GM21528 (cell line): ENCODE measurements around the gene ATP2C1.

Source experiments
- ATAC-seq: cut with Tn5 transposase; IDR thresholded peaks from one replicate; pipeline ENCODE4 v1.9.1; 2021; ENCODE audit warnings: mild to moderate bottlenecking, moderate library complexity; ENCODE audit not compliant: unreplicated experiment, low FRiP score

The ATP2C1 gene

GRCh38 chr3:130933801-130934345, 40.0 kb downstream of the ATP2C1 start:
- ATAC-seq, result no peak

GRCh38 chr3:130934442-130935089, 40.7 kb downstream of the ATP2C1 start:
- ATAC-seq, result no peak

- no peak for ATAC-seq
Measured at GRCh38 chr3:130935761-130936492, 42.0 kb downstream of the ATP2C1 start.

GRCh38 chr3:130939753-130940152, 45.9 kb downstream of the ATP2C1 start:
- no peak for ATAC-seq

- no peak for ATAC-seq
Measured at GRCh38 chr3:130941793-130942192, 47.9 kb downstream of the ATP2C1 start.

GRCh38 chr3:130946882-130947281, 53.0 kb downstream of the ATP2C1 start:
- ATAC-seq, result no peak

GRCh38 chr3:130948001-130948773, 54.3 kb downstream of the ATP2C1 start:
- ATAC-seq, result no peak

- no peak for ATAC-seq
Measured at GRCh38 chr3:130948929-130949328, 55.0 kb downstream of the ATP2C1 start.

GRCh38 chr3:130950124-130950523, 56.2 kb downstream of the ATP2C1 start:
- no peak for ATAC-seq

GRCh38 chr3:130950641-130951040, 56.8 kb downstream of the ATP2C1 start:
- ATAC-seq, result no peak

GRCh38 chr3:130955481-130955880, 61.6 kb downstream of the ATP2C1 start:
- no peak for ATAC-seq

GRCh38 chr3:130956281-130956680, 62.4 kb downstream of the ATP2C1 start:
- no peak for ATAC-seq

- ATAC-seq, result no peak
Measured at GRCh38 chr3:130956721-130957120, 62.8 kb downstream of the ATP2C1 start.

GRCh38 chr3:130960139-130960795, 66.4 kb downstream of the ATP2C1 start:
- no peak for ATAC-seq

GRCh38 chr3:130961458-130961857, 67.6 kb downstream of the ATP2C1 start:
- no peak for ATAC-seq

GRCh38 chr3:130963444-130963843, 69.6 kb downstream of the ATP2C1 start:
- ATAC-seq, result no peak

GRCh38 chr3:130963878-130964277, 70.0 kb downstream of the ATP2C1 start:
- ATAC-seq, result no peak

- no peak for ATAC-seq
Measured at GRCh38 chr3:130967281-130967680, 73.4 kb downstream of the ATP2C1 start.

- ATAC-seq, result no peak
Measured at GRCh38 chr3:130968221-130968620, 74.3 kb downstream of the ATP2C1 start.

- no peak for ATAC-seq
Measured at GRCh38 chr3:130969621-130970020, 75.7 kb downstream of the ATP2C1 start.

- ATAC-seq, result no peak
Measured at GRCh38 chr3:130971208-130971607, 77.3 kb downstream of the ATP2C1 start.
